ENCODE data around the gene SLC6A12.

- TF ChIP-seq CTCF (IDR thresholded peaks at IDR 0.05) (no peak), POLR2AphosphoS5 (IDR thresholded peaks at IDR 0.05; ENCODE audit: insufficient read depth in 1 of 2, low read depth in 1 of 2) (no peak)
Measured at GRCh38 chr12:211142-211465, 2.9 kb downstream of the SLC6A12 start.

All from vagina (tissue), 2 donors.